Small intestine (tissue), 7 donors: ENCODE measurements around the gene URGCP. TPM values are rescaled to one million over a fixed set of nuclear protein-coding genes. Genes with fewer than 3 reads are reported as not detected.

ENCODE experiments used
- DNase-seq, 2 donors: peaks; one replicate each; pipeline versions ENCODE4 v3.0.0 to v3.0.0-alpha.2; 2013
- FAIRE-seq: peaks from 2 replicates; lab custom pipeline; 2012; peaks lifted over from hg19 to GRCh38; lab: Jason Lieb, UNC
- H3K27ac ChIP-seq, 3 donors: one replicate each; pipeline ENCODE4 v1.5.1; 2013; ENCODE audit warnings: low read length in 2 of 3, mild to moderate bottlenecking in 2 of 3, control low read depth in 1 of 3, inconsistent platforms in 1 of 3, low read depth in 1 of 3, moderate library complexity in 1 of 3
- H3K27me3 ChIP-seq, 3 donors: one replicate each; pipeline ENCODE4 v1.6.1; 2013; ENCODE audit warnings: low read length in 3 of 3, inconsistent platforms in 1 of 3; ENCODE audit not compliant: control insufficient read depth in 3 of 3, insufficient read depth in 3 of 3
- H3K36me3 ChIP-seq, 3 donors: one replicate each; pipeline ENCODE4 v1.6.1; 2013; ENCODE audit warnings: low read length in 3 of 3, inconsistent platforms in 1 of 3, low read depth in 1 of 3, mild to moderate bottlenecking in 1 of 3, moderate library complexity in 1 of 3; ENCODE audit not compliant: control insufficient read depth in 3 of 3, insufficient read depth in 2 of 3
- H3K4me1 ChIP-seq, 3 donors: one replicate each; pipeline ENCODE4 v1.6.1; 2013; ENCODE audit warnings: low read length in 2 of 3, inconsistent platforms in 1 of 3, low read depth in 1 of 3, mild to moderate bottlenecking in 1 of 3, moderate library complexity in 1 of 3; ENCODE audit not compliant: control insufficient read depth in 3 of 3, insufficient read depth in 2 of 3
- H3K4me3 ChIP-seq, 3 donors: one replicate each; pipeline ENCODE4 v1.5.1; 2013; ENCODE audit warnings: low read length in 3 of 3, control low read depth in 1 of 3, inconsistent platforms in 1 of 3, low read depth in 1 of 3, mild to moderate bottlenecking in 1 of 3, moderate library complexity in 1 of 3
- H3K9me3 ChIP-seq, 2 donors: one replicate each; pipeline ENCODE4 v1.6.1; 2013; ENCODE audit warnings: low read depth in 1 of 2, low read length in 1 of 2; ENCODE audit not compliant: control insufficient read depth in 2 of 2, insufficient read depth in 1 of 2
- WGBS, 3 donors: extraction: QIAGEN DNeasy Blood & Tissue Kit; methylation state at CpG; one replicate each; pipeline ENCODE4 v1.1.7; 2013; 5-methylcytosine and 5-hydroxymethylcytosine counted together
- polyA plus RNA-seq, 4 donors: library from polyadenylated mRNA; stranded (reverse) in 3 of 4; unstranded in 1 of 4; fragments of 200-250 nt in 3 of 4; fragments of 120-200 nt in 1 of 4; gene quantifications; one replicate each; pipeline versions ENCODE4 v1.2.1 to v1.2.3, GENCODE V29; 2013
- donor health status: healthy with polysubstance abuse.
- donor health status: control.
- donor health status: control.
- donor health status: Bipolar disorder and iron deficiency.
- donor health status: healthy.

URGCP gene
- polyA plus RNA-seq, 4 donors = 22.5 to 56.4 (median 45.8) TPM

GRCh38 chr7:43929529-43930457 is 23.4 kb upstream of the URGCP start:
- peaks cover 0 to 2% (median 0%) of the 10 kb centered on the region in 3 donors for H3K4me1 ChIP-seq
- no peaks in the 10 kb centered on the region for H3K36me3 ChIP-seq
- DNase-seq (no peak), FAIRE-seq (no peak)
- no peak overlapping the region for H3K27ac ChIP-seq
- WGBS, 3 donors = 90 to 97% (median 94%) methylated on average over 5 of the region's 5 CpGs
- no peaks in the 10 kb centered on the region for H3K27me3 ChIP-seq
- H3K9me3 ChIP-seq = no peaks in the 10 kb centered on the region
- H3K4me3 ChIP-seq = no peak overlapping the region

- H3K27me3 ChIP-seq = no peaks in the 10 kb centered on the region
- H3K9me3 ChIP-seq = no peaks in the 10 kb centered on the region
- H3K4me1 ChIP-seq = peaks cover 0 to 2% (median 0%) of the 10 kb centered on the region in 3 donors
- no peak for DNase-seq
- H3K27ac ChIP-seq = no peak overlapping the region
- H3K4me3 ChIP-seq = no peak overlapping the region
- peaks cover 0 to 2% (median 0%) of the 10 kb centered on the region in 3 donors for H3K36me3 ChIP-seq
- no peak for FAIRE-seq
- 94 to 98% (median 95%) methylated on average over 4 of the region's 4 CpGs for WGBS, 3 donors
These were observed 21.4 kb upstream of the URGCP start for GRCh38 chr7:43927810-43928209.

GRCh38 chr7:43926798-43927123 is 20.4 kb upstream of the URGCP start:
- WGBS, 3 donors = 0 to 2% (median 1%) methylated on average over 6 of the region's 6 CpGs
- Histone ChIP-seq H3K27ac (peak overlapping the region; percentile 92 to 98 (median 97)), H3K9me3 (no peaks in the 10 kb centered on the region), H3K4me3 (peak overlapping the region; percentile 56 to 72 (median 64)), H3K36me3 (peaks cover 0 to 2% (median 0%) of the 10 kb centered on the region in 3 donors), H3K27me3 (no peaks in the 10 kb centered on the region), H3K4me1 (peaks cover 0 to 4% (median 2%) of the 10 kb centered on the region in 3 donors)
- DNase-seq (no peak), FAIRE-seq (no peak)

GRCh38 chr7:43925984-43926797 is 19.8 kb upstream of the URGCP start, which contains the start of gene UBE2D4:
TSS of gene UBE2D4 (plus strand) at chr7:43926436. CDS start at chr7:43926533, 97 bp downstream.
- Histone ChIP-seq H3K36me3 (peaks cover 0 to 2% (median 0%) of the 10 kb centered on the region in 3 donors), H3K27ac (peak within 1 kb of the TSS; percentile 92 to 98 (median 97)), H3K27me3 (no peaks in the 10 kb centered on the region), H3K9me3 (no peaks in the 10 kb centered on the region), H3K4me3 (peak within 1 kb of the TSS; percentile 56 to 72 (median 64)), H3K4me1 (peaks cover 0 to 5% (median 2%) of the 10 kb centered on the region in 3 donors)
- 0% methylated on average over 73 to 82 of the region's 82 CpGs for WGBS, 3 donors
- FAIRE-seq = no peak
- DNase-seq = peak; percentile 92 to 96

- Histone ChIP-seq H3K27me3 (no peaks in the 10 kb centered on the region), H3K36me3 (peaks cover 0 to 8% (median 0%) of the 10 kb centered on the region in 3 donors), H3K4me3 (no peak overlapping the region), H3K27ac (no peak overlapping the region), H3K4me1 (peaks cover 0 to 6% (median 2%) of the 10 kb centered on the region in 3 donors), H3K9me3 (no peaks in the 10 kb centered on the region)
- DNase-seq (no peak), FAIRE-seq (no peak)
- 94 to 97% (median 96%) methylated on average over 4 of the region's 4 CpGs for WGBS, 3 donors
These were observed 16.3 kb upstream of the URGCP start for GRCh38 chr7:43922726-43923125.

GRCh38 chr7:43921423-43921822 is 15.0 kb upstream of the URGCP start:
- Histone ChIP-seq H3K4me1 (peaks cover 0 to 6% (median 0%) of the 10 kb centered on the region in 3 donors), H3K36me3 (peaks cover 0 to 8% (median 0%) of the 10 kb centered on the region in 3 donors), H3K4me3 (no peak overlapping the region), H3K27me3 (no peaks in the 10 kb centered on the region), H3K9me3 (no peaks in the 10 kb centered on the region), H3K27ac (no peak overlapping the region)
- peak; percentile 19 to 80 for DNase-seq
- 20 to 47% (median 27%) methylated on average over 2 of the region's 2 CpGs for whole genome bisulfite sequencing, 3 donors
- peak; percentile 57 for FAIRE-seq

- WGBS, 3 donors = 91 to 96% (median 96%) methylated on average over 5 of the region's 5 CpGs
- no peak for FAIRE-seq
- Histone ChIP-seq H3K4me3 (no peak overlapping the region), H3K4me1 (peaks cover 0 to 2% (median 0%) of the 10 kb centered on the region in 3 donors), H3K36me3 (peaks cover 0 to 5% (median 0%) of the 10 kb centered on the region in 3 donors), H3K27me3 (no peaks in the 10 kb centered on the region), H3K9me3 (peaks cover 0 to 18% of the 10 kb centered on the region in 2 donors), H3K27ac (no peak overlapping the region)
- DNase-seq = no peak
These were observed 9.5 kb upstream of the URGCP start for GRCh38 chr7:43915907-43916306.

- no peak overlapping the region for H3K4me3 ChIP-seq
- no peak for DNase-seq
- no peak for FAIRE-seq
- 91 to 95% (median 94%) methylated on average over 5 of the region's 5 CpGs for WGBS, 3 donors
- no peak overlapping the region for H3K27ac ChIP-seq
- no peaks in the 10 kb centered on the region for H3K27me3 ChIP-seq
- peaks cover 0 to 8% (median 0%) of the 10 kb centered on the region in 3 donors for H3K36me3 ChIP-seq
- no peaks in the 10 kb centered on the region for H3K4me1 ChIP-seq
- H3K9me3 ChIP-seq = peaks cover 0 to 18% of the 10 kb centered on the region in 2 donors
These were observed 8.4 kb upstream of the URGCP start for GRCh38 chr7:43914795-43915194.
